Neural cell (in vitro differentiated cells): ENCODE data around the gene RPUSD1. TPM values are rescaled to one million over a fixed set of nuclear protein-coding genes. Genes with fewer than 3 reads are reported as not detected.

ENCODE experiments used
- H2AFZ ChIP-seq: fragments of 200-600, 300-800 bp; sonication (generic), shearing (Covaris generic); 2 replicates; pipeline ENCODE4 v1.6.0; 2014; ENCODE audit warnings: low read depth, mild to moderate bottlenecking, antibody characterized with exemption, low read length, moderate library complexity
- H3F3A ChIP-seq: fragments of 200-600 bp; shearing (Covaris generic); 2 replicates; pipeline ENCODE4 v1.6.1; 2016; ENCODE audit warnings: mild to moderate bottlenecking, moderate library complexity, mixed read lengths, antibody characterized with exemption, low read length; ENCODE audit not compliant: insufficient read depth, poor library complexity, severe bottlenecking
- H3K27ac ChIP-seq: fragments of 200-600, 300-800 bp; sonication (generic), shearing (Covaris generic); 2 replicates; pipeline ENCODE4 v1.5.1; 2014; ENCODE audit warnings: mild to moderate bottlenecking, low read length, moderate library complexity
- H3K27me3 ChIP-seq: fragments of 300-800, 200-600 bp; sonication (generic), shearing (Covaris generic); 2 replicates; pipeline ENCODE4 v1.6.0; 2014; ENCODE audit warnings: mild to moderate bottlenecking, low read depth, low read length, moderate library complexity; ENCODE audit not compliant: insufficient read depth
- H3K36me3 ChIP-seq: fragments of 300-800, 200-600 bp; sonication (generic), shearing (Covaris generic); 2 replicates; pipeline ENCODE4 v1.5.1; 2014; ENCODE audit warnings: mild to moderate bottlenecking, antibody characterized with exemption, low read length, moderate library complexity; ENCODE audit not compliant: insufficient read depth
- H3K4me2 ChIP-seq: fragments of 300-800, 200-600 bp; sonication (generic), shearing (Covaris generic); 2 replicates; pipeline ENCODE4 v1.6.0; 2014; ENCODE audit warnings: mild to moderate bottlenecking, low read length
- H3K4me3 ChIP-seq: fragments of 300-800, 200-600 bp; sonication (generic), shearing (Covaris generic); 2 replicates; pipeline ENCODE4 v1.5.1; 2014; ENCODE audit warnings: mild to moderate bottlenecking, low read length, moderate library complexity
- H3K79me2 ChIP-seq: fragments of 200-600 bp; shearing (Covaris generic); replicated peaks from 2 replicates; pipeline ENCODE4 v1.6.0; 2014; ENCODE audit warnings: mild to moderate bottlenecking, low read length, moderate library complexity; ENCODE audit not compliant: insufficient read depth
- H3K9ac ChIP-seq: fragments of 300-800, 200-600 bp; sonication (generic), shearing (Covaris generic); 2 replicates; pipeline ENCODE4 v1.6.1; 2016; ENCODE audit warnings: mild to moderate bottlenecking, low read length, mixed read lengths
- H3K9me2 ChIP-seq: fragments of 200-600 bp; shearing (Covaris generic); 2 replicates; pipeline ENCODE4 v1.6.1; 2016; ENCODE audit warnings: mild to moderate bottlenecking, low read length, mixed read lengths; ENCODE audit not compliant: insufficient read depth
- H3K9me3 ChIP-seq: fragments of 200-600, 300-800 bp; sonication (generic), shearing (Covaris generic); 2 replicates; pipeline ENCODE4 v1.6.1; 2016; ENCODE audit warnings: mild to moderate bottlenecking, mixed run types, low read length, moderate library complexity, mixed read lengths
- H4K20me1 ChIP-seq: fragments of 200-600 bp; shearing (Covaris generic); 2 replicates; pipeline ENCODE4 v1.6.1; 2016; ENCODE audit warnings: mild to moderate bottlenecking, mixed run types; ENCODE audit not compliant: insufficient read depth
- CTCF ChIP-seq: fragments of 450-650 bp; IDR thresholded peaks from 2 replicates; pipeline ENCODE4 v1.5.1; 2014; ENCODE audit warnings: antibody characterized with exemption, mild to moderate bottlenecking, moderate library complexity; ENCODE audit not compliant: poor library complexity, severe bottlenecking
- EP300 ChIP-seq: fragments of 450-650 bp; conservative IDR thresholded peaks from 2 replicates; pipeline ENCODE4 v1.6.1; 2014; ENCODE audit warnings: antibody characterized with exemption, mild to moderate bottlenecking, moderate library complexity; ENCODE audit not compliant: poor library complexity, severe bottlenecking
- EZH2 ChIP-seq: fragments of 200-600, 300-800 bp; shearing (Covaris generic), sonication (generic); IDR thresholded peaks from 2 replicates; pipeline ENCODE4 v1.6.1; 2014; ENCODE audit warnings: antibody characterized with exemption, low read length, borderline replicate concordance, mild to moderate bottlenecking; ENCODE audit not compliant: insufficient read depth, poor library complexity, severe bottlenecking
- MXI1 ChIP-seq: fragments of 450-650 bp; conservative IDR thresholded peaks from 2 replicates; pipeline ENCODE4 v1.6.1; 2014; ENCODE audit warnings: antibody characterized with exemption, mild to moderate bottlenecking; ENCODE audit not compliant: poor library complexity, severe bottlenecking
- POLR2AphosphoS5 ChIP-seq: IDR thresholded peaks from 2 replicates; pipeline ENCODE4 v1.6.1; 2012
- RAD21 ChIP-seq: fragments of 450-650 bp; conservative IDR thresholded peaks from 2 replicates; pipeline ENCODE4 v1.6.1; 2014; ENCODE audit warnings: antibody characterized with exemption, mild to moderate bottlenecking, moderate library complexity
- REST ChIP-seq: IDR thresholded peaks from 2 replicates; pipeline ENCODE4 v1.6.1; 2012; ENCODE audit warnings: borderline replicate concordance
- SMC3 ChIP-seq: fragments of 450-650 bp; conservative IDR thresholded peaks from 2 replicates; pipeline ENCODE4 v1.6.1; 2014; ENCODE audit warnings: antibody characterized with exemption, mild to moderate bottlenecking, moderate library complexity; ENCODE audit not compliant: poor library complexity
- TAF1 ChIP-seq: IDR thresholded peaks from 2 replicates; pipeline ENCODE4 v1.6.1; 2012; ENCODE audit warnings: low read depth
- polyA plus RNA-seq: library from polyadenylated mRNA; depleted of rRNA; stranded (reverse); fragments of >200 nt; gene quantifications from 2 replicates; pipeline ENCODE4 v1.2.3, GENCODE V29; 2014

Gene RPUSD1
- polyA plus RNA-seq, 1 donor from 2014 or later, result 42.4 TPM

GRCh38 chr16:778909-779527 is 9.2 kb downstream of the RPUSD1 start:
- no peak overlapping the region for H3K4me2 ChIP-seq

GRCh38 chr16:778447-778846 is 9.7 kb downstream of the RPUSD1 start:
- Histone ChIP-seq H3K4me2 (no peak overlapping the region), H3K9ac (no peak overlapping the region), H3K4me3 (no peak overlapping the region), H3K9me3 (no peaks in the 10 kb centered on the region), H4K20me1 (no peaks in the 10 kb centered on the region), H3K27me3 (no peaks in the 10 kb centered on the region), H3K27ac (no peak overlapping the region), H2AFZ (no peak overlapping the region), H3F3A (no peaks in the 10 kb centered on the region), H3K36me3 (no peaks in the 10 kb centered on the region), H3K9me2 (no peaks in the 10 kb centered on the region), H3K79me2 (no peaks in the 10 kb centered on the region)
- no peak for TF ChIP-seq RAD21

More at GRCh38 chr16:778909-779527, 9.2 kb downstream of the RPUSD1 start:
- TF ChIP-seq RAD21, result no peak
- TF ChIP-seq EZH2, result no peak
- no peak for TF ChIP-seq MXI1
- no peak for TF ChIP-seq CTCF
- no peak for TF ChIP-seq REST
- TF ChIP-seq SMC3, result no peak
- no peak for TF ChIP-seq TAF1
- TF ChIP-seq EP300, result no peak
- TF ChIP-seq POLR2AphosphoS5, result no peak
- Histone ChIP-seq H3K9me3 (no peaks in the 10 kb centered on the region), H2AFZ (no peak overlapping the region), H3K36me3 (no peaks in the 10 kb centered on the region), H3K9me2 (no peaks in the 10 kb centered on the region), H4K20me1 (no peaks in the 10 kb centered on the region), H3K27me3 (no peaks in the 10 kb centered on the region), H3F3A (no peaks in the 10 kb centered on the region), H3K27ac (no peak overlapping the region), H3K4me3 (no peak overlapping the region), H3K9ac (no peak overlapping the region), H3K79me2 (no peaks in the 10 kb centered on the region)

GRCh38 chr16:777826-778225 is 10.4 kb downstream of the RPUSD1 start:
- Histone ChIP-seq H3K4me3 (no peak overlapping the region), H2AFZ (no peak overlapping the region), H3K27me3 (no peaks in the 10 kb centered on the region), H3K36me3 (no peaks in the 10 kb centered on the region), H3K79me2 (no peaks in the 10 kb centered on the region), H3K4me2 (no peak overlapping the region), H3K9ac (no peak overlapping the region), H4K20me1 (no peaks in the 10 kb centered on the region), H3F3A (no peaks in the 10 kb centered on the region), H3K9me2 (no peaks in the 10 kb centered on the region), H3K9me3 (no peaks in the 10 kb centered on the region), H3K27ac (no peak overlapping the region)
- no peak for TF ChIP-seq TAF1
- TF ChIP-seq EZH2, result no peak
- no peak for TF ChIP-seq EP300
- no peak for TF ChIP-seq REST
